ENCODE data around the gene HERC2.
"Not testable (repeated sequence)": the region's sequence is repeated elsewhere in the genome, so short reads cannot be mapped to it uniquely, and the experiment has no call there.

DNA sequence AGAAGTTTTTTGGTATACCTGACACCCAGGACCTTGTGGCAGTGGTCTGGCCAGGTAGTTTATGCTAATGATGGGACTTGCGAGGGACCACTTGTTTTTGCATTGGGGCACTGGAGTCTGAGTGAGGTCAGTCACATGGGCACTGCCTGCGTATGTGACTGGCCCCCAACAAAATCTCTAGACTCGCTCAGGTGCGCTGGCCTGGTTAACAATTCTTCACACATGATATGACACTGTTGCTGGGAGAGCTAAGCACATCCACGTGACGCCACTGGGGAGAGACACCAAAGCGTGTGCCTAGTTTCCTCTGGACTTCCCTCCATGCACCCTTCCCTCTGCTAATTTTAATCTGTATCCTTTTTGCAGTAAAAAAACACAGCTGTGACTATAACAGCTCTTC is 90.6 kb downstream of the HERC2 start:
- TF ChIP-seq CTCF (IDR thresholded peaks at IDR 0.05); ZFX (IDR thresholded peaks at IDR 0.05; ENCODE audit: borderline replicate concordance): not testable (repeated sequence)
